H1 (cell line): ENCODE data around the gene UBE2O. TPM values are rescaled to one million over a fixed set of nuclear protein-coding genes. Genes with fewer than 3 reads are reported as not detected.

Experiments used
- CTCF ChIA-PET: fragments of 300-600 bp; sonication (Branson Sonifier 250); formaldehyde crosslinking; loops from one replicate; lab custom pipeline; 2021; ENCODE audit not compliant: partially characterized antibody; lab: Charles Lee
- POLR2A ChIA-PET: fragments of 300-600 bp; sonication (Branson Sonifier 250); formaldehyde crosslinking; loops from one replicate; lab custom pipeline; 2021; ENCODE audit warnings: inconsistent platforms; ENCODE audit not compliant: partially characterized antibody; lab: Charles Lee
- DNase-seq, 2 experiments: peaks; one replicate each; pipeline versions ENCODE4 v3.0.0 to v3.0.0-alpha.2; 2010 to 2022; ENCODE audit warnings: low spot score in 2 of 2, low read depth in 1 of 2, mixed read lengths in 1 of 2
- FAIRE-seq: peaks from 2 replicates; lab custom pipeline; 2011; peaks lifted over from hg19 to GRCh38; lab: Jason Lieb, UNC
- H2AFZ ChIP-seq: 2 replicates; pipeline ENCODE4 v1.8.1; 2012; ENCODE audit warnings: low read length, inconsistent platforms
- H2AK5ac ChIP-seq: 2 replicates; pipeline ENCODE4 v1.6.1; 2013; ENCODE audit warnings: low read depth, low read length
- H2BK120ac ChIP-seq: replicated peaks from 2 replicates; pipeline ENCODE3; 2013; ENCODE audit warnings: low read depth, low read length, inconsistent platforms
- H2BK12ac ChIP-seq: 2 replicates; pipeline ENCODE4 v1.6.1; 2013; ENCODE audit warnings: low read depth, low read length
- H2BK15ac ChIP-seq: 2 replicates; pipeline ENCODE4 v1.6.1; 2013; ENCODE audit warnings: low read length
- H2BK20ac ChIP-seq: 2 replicates; pipeline ENCODE4 v1.6.1; 2013; ENCODE audit warnings: low read length
- H2BK5ac ChIP-seq: 2 replicates; pipeline ENCODE4 v1.6.1; 2013; ENCODE audit warnings: low read depth, low read length
- H3K14ac ChIP-seq: 2 replicates; pipeline ENCODE4 v1.6.1; 2013; ENCODE audit warnings: inconsistent platforms; ENCODE audit not compliant: insufficient read length
- H3K18ac ChIP-seq: 2 replicates; pipeline ENCODE4 v1.6.1; 2013; ENCODE audit warnings: low read length; ENCODE audit errors: extremely low read depth
- H3K23ac ChIP-seq: 2 replicates; pipeline ENCODE4 v1.6.1; 2013; ENCODE audit warnings: inconsistent platforms; ENCODE audit not compliant: insufficient read length
- H3K23me2 ChIP-seq: 2 replicates; pipeline ENCODE4 v1.6.1; 2013; ENCODE audit warnings: low read depth, low read length
- H3K27ac ChIP-seq: 2 replicates; pipeline ENCODE4 v1.6.1; 2011; ENCODE audit warnings: low read depth, low read length, inconsistent platforms
- H3K27me3 ChIP-seq, 4 experiments: replicated peaks in 1 of 4; 1 replicate in 1 of 4; 2 replicates in 3 of 4; pipeline versions ENCODE4 v1.6.1 to v1.8.1; 2011 to 2013; ENCODE audit warnings: low read length in 3 of 4, mild to moderate bottlenecking in 3 of 4, inconsistent platforms in 2 of 4, mixed read lengths in 2 of 4, moderate library complexity in 1 of 4; ENCODE audit not compliant: control insufficient read depth in 3 of 4, insufficient read depth in 3 of 4; ENCODE audit errors: extremely low read depth in 1 of 4
- H3K36me3 ChIP-seq, 4 experiments: 2 replicates each; pipeline versions ENCODE4 v1.6.1 to v1.8.1; 2011 to 2013; ENCODE audit warnings: mild to moderate bottlenecking in 4 of 4, low read length in 3 of 4, moderate library complexity in 2 of 4, control low read depth in 1 of 4, inconsistent platforms in 1 of 4; ENCODE audit not compliant: insufficient read depth in 4 of 4, control insufficient read depth in 2 of 4
- H3K4ac ChIP-seq: replicated peaks from 2 replicates; pipeline ENCODE3; 2013; ENCODE audit warnings: low read length, low read depth, mixed read lengths, inconsistent platforms; ENCODE audit not compliant: insufficient read length
- H3K4me1 ChIP-seq, 4 experiments: replicated peaks in 1 of 4; 1 replicate in 1 of 4; 2 replicates in 3 of 4; pipeline versions ENCODE4 v1.6.1 to v1.8.1; 2011 to 2013; ENCODE audit warnings: low read length in 3 of 4, inconsistent platforms in 2 of 4, mixed read lengths in 1 of 4; ENCODE audit not compliant: insufficient read depth in 4 of 4, control insufficient read depth in 3 of 4
- H3K4me2 ChIP-seq, 2 experiments: 2 replicates each; pipeline versions ENCODE4 v1.6.1 to v1.8.1; 2011 to 2013; ENCODE audit warnings: low read depth in 2 of 2, low read length in 2 of 2, control low read depth in 1 of 2, inconsistent platforms in 1 of 2, mild to moderate bottlenecking in 1 of 2; ENCODE audit not compliant: insufficient read depth in 1 of 2
- H3K4me3 ChIP-seq, 4 experiments: fragments of 200-600, 300-600 bp in 1 of 4; sonication (generic), shearing (Covaris generic), sonication (Bioruptor Twin) in 1 of 4; 2 replicates each; pipeline versions ENCODE4 v1.5.1 to v1.8.1; 2011 to 2016; ENCODE audit warnings: low read length in 4 of 4, low read depth in 3 of 4, control low read depth in 2 of 4, inconsistent platforms in 2 of 4, mild to moderate bottlenecking in 2 of 4, mixed read lengths in 1 of 4, moderate library complexity in 1 of 4; ENCODE audit not compliant: insufficient read depth in 2 of 4; ENCODE audit errors: extremely low read depth in 1 of 4
- H3K56ac ChIP-seq: replicated peaks from 2 replicates; pipeline ENCODE3; 2013; ENCODE audit warnings: low read depth, mild to moderate bottlenecking, mixed read lengths, low read length, inconsistent platforms; ENCODE audit not compliant: insufficient read length
- H3K79me1 ChIP-seq: 2 replicates; pipeline ENCODE4 v1.6.1; 2013; ENCODE audit warnings: low read depth, low read length, control low read depth
- H3K79me2 ChIP-seq, 2 experiments: 2 replicates each; pipeline versions ENCODE4 v1.6.1 to v1.8.1; 2012 to 2013; ENCODE audit warnings: low read length in 2 of 2, mild to moderate bottlenecking in 2 of 2, inconsistent platforms in 1 of 2; ENCODE audit not compliant: insufficient read depth in 2 of 2, control insufficient read depth in 1 of 2
- H3K9ac ChIP-seq, 4 experiments: replicated peaks in 1 of 4; 1 replicate in 1 of 4; 2 replicates in 3 of 4; pipeline versions ENCODE4 v1.6.1 to v1.8.1; 2011 to 2013; ENCODE audit warnings: low read depth in 3 of 4, low read length in 3 of 4, control low read depth in 2 of 4, mild to moderate bottlenecking in 2 of 4, moderate library complexity in 2 of 4, inconsistent platforms in 1 of 4; ENCODE audit errors: extremely low read depth in 1 of 4
- H3K9me3 ChIP-seq, 2 experiments: 2 replicates each; pipeline versions ENCODE4 v1.6.1 to v1.8.1; 2012 to 2013; ENCODE audit warnings: mild to moderate bottlenecking in 2 of 2, moderate library complexity in 2 of 2, control low read depth in 1 of 2, inconsistent platforms in 1 of 2, low read depth in 1 of 2, low read length in 1 of 2, mixed read lengths in 1 of 2; ENCODE audit not compliant: insufficient read depth in 2 of 2
- H4K20me1 ChIP-seq, 2 experiments: replicated peaks in 1 of 2; 2 replicates each; pipeline versions ENCODE3 to v1.8.1; 2011 to 2013; ENCODE audit warnings: inconsistent platforms in 2 of 2, low read length in 2 of 2, mild to moderate bottlenecking in 1 of 2; ENCODE audit not compliant: insufficient read depth in 2 of 2, control insufficient read depth in 1 of 2
- H4K5ac ChIP-seq: 2 replicates; pipeline ENCODE4 v1.6.1; 2013; ENCODE audit warnings: low read length, low read depth, mixed read lengths, inconsistent platforms; ENCODE audit not compliant: insufficient read length
- H4K8ac ChIP-seq: 2 replicates; pipeline ENCODE4 v1.8.0; 2013; ENCODE audit warnings: mild to moderate bottlenecking, moderate library complexity, low read length, inconsistent platforms; ENCODE audit not compliant: insufficient read depth; ENCODE audit errors: extremely low read depth
- H4K91ac ChIP-seq: replicated peaks from 2 replicates; pipeline ENCODE3; 2013; ENCODE audit warnings: low read length, mixed read lengths, inconsistent platforms; ENCODE audit not compliant: insufficient read length
- JUN ChIP-seq: IDR thresholded peaks from 2 replicates; pipeline ENCODE4 v1.6.1; 2011; ENCODE audit warnings: low read depth, mild to moderate bottlenecking, improper control_type of control experiment, low read length
- RAD21 ChIP-seq, 2 experiments: IDR thresholded peaks in 1 of 2; conservative IDR thresholded peaks in 1 of 2; 2 replicates each; pipeline ENCODE4 v1.6.1; 2011; ENCODE audit warnings: low read depth in 2 of 2, low read length in 2 of 2, improper control_type of control experiment in 1 of 2, inconsistent platforms in 1 of 2, mild to moderate bottlenecking in 1 of 2, moderate library complexity in 1 of 2
- WGBS, 2 experiments: shearing (Covaris generic) in 1 of 2; methylation state at CpG; one replicate each; pipeline versions ENCODE4 v1.1.6 to v1.1.7; 2013 to 2015; ENCODE audit warnings: low lambda C conversion rate in 2 of 2, mixed read lengths in 2 of 2, inconsistent platforms in 1 of 2, low coverage in 1 of 2, missing lambda C conversion rate in 1 of 2; ENCODE audit not compliant: insufficient replicate concordance in 2 of 2, insufficient coverage in 1 of 2, insufficient read length in 1 of 2; ENCODE audit errors: extremely low coverage in 1 of 2, missing lambda C conversion rate in 1 of 2; 5-methylcytosine and 5-hydroxymethylcytosine counted together
- polyA plus RNA-seq, 7 experiments: library from polyadenylated mRNA; depleted of rRNA in 3 of 7; stranded (reverse) in 5 of 7; unstranded in 2 of 7; fragments of >200 nt in 5 of 7; fragments of 200-250 nt in 2 of 7; gene quantifications; 1 replicate in 5 of 7; 2 replicates in 1 of 7; 4 replicates in 1 of 7; pipeline versions ENCODE4 v1.2.1 to v1.2.3, GENCODE V29; 2011 to 2013; ENCODE audit warnings: missing spikeins in 2 of 7, mixed read lengths in 2 of 7
- total RNA-seq: library from RNA; stranded (reverse); fragmentation: NEBNext Ultra II Directional; extraction: Animal tissue kit (Norgen Biotek cat#: 25700); gene quantifications from 2 replicates; pipeline ENCODE4 v1.2.1, GENCODE V29; 2021

Gene UBE2O
- total and polyA plus RNA-seq, 2 of the 8 experiments (the other 6 are each of a cell fraction or from before 2014, with no cell fraction given), result 24.4 to 63.0 TPM

- Histone ChIP-seq H4K91ac (no peak overlapping the region), H3K9ac (no peak overlapping the region), H4K5ac (no peak overlapping the region), H2BK5ac (no peak overlapping the region), H4K20me1 (peaks cover 16 to 37% of the 10 kb centered on the region in 2 experiments), H2BK20ac (no peak overlapping the region), H3K14ac (no peak overlapping the region), H3K79me2 (peaks cover 30 to 94% of the 10 kb centered on the region in 2 experiments), H3K4me3 (no peak overlapping the region), H3K79me1 (peaks cover 30% of the 10 kb centered on the region), H3K27me3 (no peaks in the 10 kb centered on the region), H3K23me2 (no peaks in the 10 kb centered on the region), H3K18ac (no peak overlapping the region), H3K9me3 (no peaks in the 10 kb centered on the region), H3K27ac (no peak overlapping the region), H3K56ac (no peak overlapping the region), H2BK120ac (no peak overlapping the region), H2BK15ac (no peak overlapping the region), H3K23ac (no peak overlapping the region), H3K4me1 (peaks cover under 1 to 19% (median 18%) of the 10 kb centered on the region in 4 experiments), H3K36me3 (no peaks in the 10 kb centered on the region), H2AK5ac (no peak overlapping the region), H4K8ac (no peak overlapping the region), H2AFZ (no peak overlapping the region), H3K4me2 (no peak overlapping the region), H2BK12ac (no peak overlapping the region), H3K4ac (peak overlapping the region; percentile 19)
- 95% methylated on average over 11 of the region's 11 CpGs; no CpG with 5 or more reads in 1 of the 2 experiments for WGBS, 2 experiments
- ChIA-PET POLR2A (interaction anchor here (1.4 kb wide), 1 partner anchor 17 kb away, joined by 6 read pairs; the partner anchor contains the start of gene UBE2O), CTCF (interaction anchor here (0.6 to 2.5 kb wide), 19 partner anchors 8 to 150 kb away, joined by 3 to 14 read pairs (median 4); partner anchors contain the start of genes ST6GALNAC2 and UBE2O)
- DNase-seq, result no peak
- FAIRE-seq, result no peak
- TF ChIP-seq RAD21 (IDR thresholded peaks at IDR 0.05 in 1 of 2, conservative IDR thresholded peaks at IDR 0.05 in 1 of 2; ENCODE audit: low read depth in 2 of 2, low read length in 2 of 2) (no peak), JUN (no peak)
Observed at GRCh38 chr17:76435751-76436150, 17.2 kb downstream of the UBE2O start.
